PC-9 (cell line): Measurements from ENCODE around the gene SCARB1. TPM values are rescaled to one million over a fixed set of nuclear protein-coding genes. Genes with fewer than 3 reads are reported as not detected.

Experiments used
- BruUV-seq: library from RNA; stranded (reverse); fragments of 400-500 nt; replicated peaks from 2 replicates; lab custom pipeline; 2021; lab: Mats Ljungman, UMichigan
- CTCF ChIA-PET: fragments of 300-600 bp; sonication (Branson Sonifier 250); formaldehyde crosslinking; loops from one replicate; lab custom pipeline; 2022; ENCODE audit warnings: antibody characterized with exemption; lab: Charles Lee
- POLR2A ChIA-PET: fragments of 300-600 bp; sonication (Branson Sonifier 250); formaldehyde crosslinking; loops from one replicate; lab custom pipeline; 2022; ENCODE audit warnings: antibody characterized with exemption; ENCODE audit not compliant: unreplicated experiment; lab: Charles Lee
- DNase-seq, 2 experiments: peaks; one replicate each; pipeline versions ENCODE4 v3.0.0 to v3.0.0-alpha.2; 2015 to 2022; ENCODE audit warnings: mixed read lengths in 1 of 2
- H2AFZ ChIP-seq: fragments of 200-600 bp; sonication (generic); 2 replicates; pipeline ENCODE4 v1.8.1; 2017; ENCODE audit warnings: antibody characterized with exemption
- H3F3A ChIP-seq: fragments of 200-600 bp; sonication (generic); 2 replicates; pipeline ENCODE4 v1.8.1; 2017; ENCODE audit warnings: antibody characterized with exemption, mild to moderate bottlenecking, low read depth; ENCODE audit not compliant: insufficient read depth
- H3K27ac ChIP-seq: fragments of 200-600 bp; sonication (generic); 2 replicates; pipeline ENCODE4 v1.6.1; 2016; ENCODE audit warnings: mixed run types
- H3K27me3 ChIP-seq: fragments of 200-600 bp; sonication (generic); 2 replicates; pipeline ENCODE4 v1.6.1; 2016; ENCODE audit warnings: low read depth, mixed run types; ENCODE audit not compliant: insufficient read depth
- H3K36me3 ChIP-seq: fragments of 200-600 bp; sonication (generic); 2 replicates; pipeline ENCODE4 v1.6.1; 2016; ENCODE audit warnings: low read depth, mixed run types
- H3K4me1 ChIP-seq: fragments of 200-600 bp; sonication (generic); replicated peaks from 2 replicates; pipeline ENCODE4 v1.6.1; 2016; ENCODE audit warnings: mixed run types; ENCODE audit not compliant: insufficient read depth
- H3K4me2 ChIP-seq: fragments of 200-600 bp; sonication (generic); 2 replicates; pipeline ENCODE4 v1.6.1; 2017; ENCODE audit warnings: mixed run types
- H3K4me3 ChIP-seq: fragments of 200-600 bp; sonication (generic); 2 replicates; pipeline ENCODE4 v1.6.1; 2016; ENCODE audit warnings: mixed run types
- H3K79me2 ChIP-seq: fragments of 200-600 bp; sonication (generic); 2 replicates; pipeline ENCODE4 v1.6.1; 2017; ENCODE audit warnings: low read depth, mixed run types
- H3K9me2 ChIP-seq: fragments of 200-600 bp; sonication (generic); 2 replicates; pipeline ENCODE4 v1.8.1; 2017; ENCODE audit warnings: mild to moderate bottlenecking; ENCODE audit not compliant: insufficient read depth
- H3K9me3 ChIP-seq: fragments of 200-600 bp; sonication (generic); 2 replicates; pipeline ENCODE4 v1.8.1; 2016; ENCODE audit warnings: low read depth; ENCODE audit not compliant: insufficient read depth
- H4K20me1 ChIP-seq: fragments of 200-600 bp; sonication (generic); 2 replicates; pipeline ENCODE4 v1.8.1; 2017; ENCODE audit not compliant: insufficient read depth
- EZH2 ChIP-seq: fragments of 200-600 bp; sonication (generic); IDR thresholded peaks from 2 replicates; pipeline ENCODE4 v1.8.0; 2017; ENCODE audit warnings: antibody characterized with exemption, low read depth
- intact Hi-C: fragments of 100-400 bp; cut with micrococcal nuclease; formaldehyde crosslinking; loops from one replicate; pipeline ENCODE4 v1.10.0; 2022; ENCODE audit not compliant: unreplicated experiment
- total RNA-seq: library from RNA; stranded (reverse); gene quantifications from 2 replicates; pipeline ENCODE4 v1.2.3, GENCODE V29; 2021
- TF ChIP-seq, protein P1 (sequence below): fragments of 200-600 bp; sonication (generic); conservative IDR thresholded peaks from 2 replicates; pipeline ENCODE4 v1.6.1; 2017; ENCODE audit warnings: mixed run types, antibody characterized with exemption, mild to moderate bottlenecking, moderate library complexity

Gene SCARB1
- total RNA-seq, 1 experiment from 2014 or later, result 49.6 TPM

DNA sequence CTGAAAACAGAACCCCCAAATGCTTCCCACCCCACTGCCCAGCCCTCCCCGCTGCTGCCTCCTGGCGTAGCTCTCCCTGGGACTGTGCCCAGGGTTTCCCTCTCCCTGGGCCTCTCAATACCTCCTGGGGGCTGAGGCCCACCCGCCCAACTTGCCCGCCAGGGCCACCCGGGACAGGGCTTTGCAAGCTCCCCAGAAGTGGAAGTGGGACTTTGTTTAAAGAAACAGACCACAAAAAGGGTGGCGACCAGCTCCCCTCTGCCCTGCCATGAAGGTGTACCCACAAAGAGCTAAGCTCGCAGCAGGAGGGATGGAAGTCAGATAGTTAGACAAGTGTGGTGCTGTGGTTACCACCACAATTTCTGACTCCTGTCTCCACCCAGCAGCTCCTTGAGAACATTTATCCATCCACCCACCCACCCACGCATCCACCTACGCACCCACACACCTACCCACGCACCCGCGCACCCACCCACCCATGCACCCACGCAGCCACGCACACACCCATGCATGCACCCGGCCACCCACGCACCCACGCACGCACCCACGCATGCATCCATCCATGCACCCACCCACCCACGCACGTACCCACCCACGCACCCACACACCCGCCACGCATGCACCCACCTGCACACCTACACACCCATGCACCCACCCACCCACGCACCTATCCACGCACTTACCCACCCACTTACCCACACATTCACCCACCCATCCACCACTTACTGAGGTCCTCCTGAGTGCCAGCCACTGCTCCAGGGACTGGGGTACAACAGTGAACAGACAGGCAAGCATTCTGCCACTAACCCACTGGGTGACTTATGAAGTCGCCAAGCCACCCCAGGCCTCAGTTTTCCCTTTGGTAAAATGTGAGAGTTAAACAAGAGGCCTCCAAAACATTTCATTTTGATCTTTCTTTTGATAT is 127.3 kb downstream of the SCARB1 start:
- Histone ChIP-seq H3K27ac (no peak overlapping the region), H3K79me2 (no peaks in the 10 kb centered on the region), H4K20me1 (no peaks in the 10 kb centered on the region), H3K4me3 (no peak overlapping the region), H3K9me2 (no peaks in the 10 kb centered on the region), H3K4me2 (no peak overlapping the region), H3K9me3 (peaks cover 4% of the 10 kb centered on the region; the same call in 1 of the 2 replicates), H2AFZ (no peak overlapping the region), H3K36me3 (no peaks in the 10 kb centered on the region), H3F3A (peaks cover 11% of the 10 kb centered on the region; the same call in 1 of the 2 replicates), H3K27me3 (no peaks in the 10 kb centered on the region), H3K4me1 (peaks cover 15% of the 10 kb centered on the region)
- DNase-seq, result no peak
- intact Hi-C loops, result no loop called here
- ChIA-PET POLR2A (interaction anchor here (0.7 kb wide), 1 partner anchor 698 kb away, joined by 7 read pairs; no protein-coding TSS in a partner anchor), CTCF (interaction anchor here (0.6 kb wide), 1 partner anchor 28 kb away, joined by 5 read pairs; no protein-coding TSS in a partner anchor)
- no TSS peak for BruUV-seq
- no peak for TF ChIP-seq EZH2
- TF ChIP-seq, protein P1, sequence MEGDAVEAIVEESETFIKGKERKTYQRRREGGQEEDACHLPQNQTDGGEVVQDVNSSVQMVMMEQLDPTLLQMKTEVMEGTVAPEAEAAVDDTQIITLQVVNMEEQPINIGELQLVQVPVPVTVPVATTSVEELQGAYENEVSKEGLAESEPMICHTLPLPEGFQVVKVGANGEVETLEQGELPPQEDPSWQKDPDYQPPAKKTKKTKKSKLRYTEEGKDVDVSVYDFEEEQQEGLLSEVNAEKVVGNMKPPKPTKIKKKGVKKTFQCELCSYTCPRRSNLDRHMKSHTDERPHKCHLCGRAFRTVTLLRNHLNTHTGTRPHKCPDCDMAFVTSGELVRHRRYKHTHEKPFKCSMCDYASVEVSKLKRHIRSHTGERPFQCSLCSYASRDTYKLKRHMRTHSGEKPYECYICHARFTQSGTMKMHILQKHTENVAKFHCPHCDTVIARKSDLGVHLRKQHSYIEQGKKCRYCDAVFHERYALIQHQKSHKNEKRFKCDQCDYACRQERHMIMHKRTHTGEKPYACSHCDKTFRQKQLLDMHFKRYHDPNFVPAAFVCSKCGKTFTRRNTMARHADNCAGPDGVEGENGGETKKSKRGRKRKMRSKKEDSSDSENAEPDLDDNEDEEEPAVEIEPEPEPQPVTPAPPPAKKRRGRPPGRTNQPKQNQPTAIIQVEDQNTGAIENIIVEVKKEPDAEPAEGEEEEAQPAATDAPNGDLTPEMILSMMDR, result no peak

DNA sequence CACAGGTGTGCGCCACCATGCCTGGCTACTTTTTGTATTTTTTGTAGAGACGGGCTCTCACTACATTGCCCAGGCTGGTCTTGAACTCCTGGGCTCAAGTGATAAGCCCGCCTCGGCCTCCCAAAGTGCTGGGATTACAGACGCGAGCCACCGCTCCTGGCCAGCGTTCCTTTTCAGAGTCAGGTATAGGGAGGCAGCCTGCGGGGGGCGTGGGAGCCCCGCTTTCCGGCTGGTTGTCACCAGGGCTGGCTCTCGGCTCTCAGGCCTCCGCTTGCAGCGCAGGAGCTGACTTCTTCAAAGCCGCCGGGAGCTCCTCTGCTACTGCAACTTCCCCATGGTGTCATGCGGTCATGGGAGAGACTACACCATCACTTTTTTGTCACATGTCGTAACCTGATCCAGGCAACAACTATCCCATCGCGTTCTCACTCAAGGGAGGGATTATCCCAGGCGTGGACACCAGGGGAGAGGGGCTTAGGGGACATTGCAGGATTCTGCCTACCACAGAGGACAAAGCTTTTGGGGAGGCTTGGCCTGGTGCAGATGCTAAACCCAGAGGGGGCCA is 129.4 kb downstream of the SCARB1 start:
- Histone ChIP-seq H3K27ac (no peak overlapping the region), H4K20me1 (no peaks in the 10 kb centered on the region), H3K27me3 (no peaks in the 10 kb centered on the region), H3F3A (peaks cover 19% of the 10 kb centered on the region; the same call in 1 of the 2 replicates), H3K9me3 (no peaks in the 10 kb centered on the region; the same call in 1 of the 2 replicates), H3K36me3 (no peaks in the 10 kb centered on the region), H3K4me3 (no peak overlapping the region), H2AFZ (no peak overlapping the region), H3K4me2 (no peak overlapping the region), H3K9me2 (no peaks in the 10 kb centered on the region), H3K79me2 (no peaks in the 10 kb centered on the region), H3K4me1 (peaks cover 17% of the 10 kb centered on the region)
- no peak for TF ChIP-seq EZH2
- BruUV-seq, result no TSS peak
- ChIA-PET POLR2A (no interaction called here), CTCF (interaction anchor here (0.5 kb wide), 1 partner anchor 401 kb away, joined by 6 read pairs; no protein-coding TSS in a partner anchor)
- intact Hi-C loops, result no loop called here
- no peak for DNase-seq

DNA sequence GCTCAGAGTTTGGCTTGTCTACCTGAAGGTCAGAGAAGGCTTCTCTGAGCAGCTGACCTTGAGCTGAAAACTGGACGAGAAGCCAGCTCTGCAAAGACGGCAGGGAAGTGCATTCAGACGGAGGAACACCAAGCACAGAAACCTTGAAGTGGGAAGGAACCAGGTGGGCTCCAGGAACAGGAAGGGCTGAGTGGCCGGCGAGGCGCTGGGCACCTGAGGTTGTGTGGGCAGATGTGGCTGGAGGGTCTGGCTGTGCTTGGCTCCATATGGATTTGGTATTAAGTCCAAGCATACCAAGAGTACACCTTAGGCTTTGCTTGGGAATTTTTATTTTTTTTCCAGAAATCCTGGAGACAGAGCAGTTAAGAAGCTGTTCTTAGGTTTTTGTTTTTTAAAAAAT is 130.6 kb downstream of the SCARB1 start:
- DNase-seq, result no peak
- H3K4me3 ChIP-seq, result no peak overlapping the region
- POLR2A ChIA-PET, result no interaction called here
- no peaks in the 10 kb centered on the region for H3K79me2 ChIP-seq
- no peak for TF ChIP-seq EZH2
- TF ChIP-seq, protein P1, result no peak
- intact Hi-C loops, result no loop called here
- no peaks in the 10 kb centered on the region for H4K20me1 ChIP-seq
- CTCF ChIA-PET, result no interaction called here
- BruUV-seq, result no TSS peak
- no peaks in the 10 kb centered on the region for H3K27me3 ChIP-seq
- no peak overlapping the region for H3K27ac ChIP-seq
- H3K36me3 ChIP-seq, result no peaks in the 10 kb centered on the region
- H3K9me2 ChIP-seq, result no peaks in the 10 kb centered on the region
- H2AFZ ChIP-seq, result no peak overlapping the region
- peaks cover 29% of the 10 kb centered on the region; the same call in 1 of the 2 replicates for H3F3A ChIP-seq
- H3K9me3 ChIP-seq, result no peaks in the 10 kb centered on the region
- no peak overlapping the region for H3K4me2 ChIP-seq
- peaks cover 19% of the 10 kb centered on the region for H3K4me1 ChIP-seq
